NCI-H524 (cell line): ENCODE data around the gene RNASE12.
A peak's percentile ranks its signal among the peaks of the same experiment; 100 is the strongest.
"Not testable (repeated sequence)": the region's sequence is repeated elsewhere in the genome, so short reads cannot be mapped to it uniquely, and the experiment has no call there.

Experiments
- DNase-seq, 2 experiments: peaks; one replicate each; lab custom pipeline; 2025; lab: John Stamatoyannopoulos, UW

RNASE12 gene

GRCh38 chr14:20591235-20591634 lies at the start of gene RNASE12:
Gene RNASE12 (minus strand): TSS chr14:20591376. CDS start chr14:20590723, 653 bp downstream.
- no peak for DNase-seq

DNA sequence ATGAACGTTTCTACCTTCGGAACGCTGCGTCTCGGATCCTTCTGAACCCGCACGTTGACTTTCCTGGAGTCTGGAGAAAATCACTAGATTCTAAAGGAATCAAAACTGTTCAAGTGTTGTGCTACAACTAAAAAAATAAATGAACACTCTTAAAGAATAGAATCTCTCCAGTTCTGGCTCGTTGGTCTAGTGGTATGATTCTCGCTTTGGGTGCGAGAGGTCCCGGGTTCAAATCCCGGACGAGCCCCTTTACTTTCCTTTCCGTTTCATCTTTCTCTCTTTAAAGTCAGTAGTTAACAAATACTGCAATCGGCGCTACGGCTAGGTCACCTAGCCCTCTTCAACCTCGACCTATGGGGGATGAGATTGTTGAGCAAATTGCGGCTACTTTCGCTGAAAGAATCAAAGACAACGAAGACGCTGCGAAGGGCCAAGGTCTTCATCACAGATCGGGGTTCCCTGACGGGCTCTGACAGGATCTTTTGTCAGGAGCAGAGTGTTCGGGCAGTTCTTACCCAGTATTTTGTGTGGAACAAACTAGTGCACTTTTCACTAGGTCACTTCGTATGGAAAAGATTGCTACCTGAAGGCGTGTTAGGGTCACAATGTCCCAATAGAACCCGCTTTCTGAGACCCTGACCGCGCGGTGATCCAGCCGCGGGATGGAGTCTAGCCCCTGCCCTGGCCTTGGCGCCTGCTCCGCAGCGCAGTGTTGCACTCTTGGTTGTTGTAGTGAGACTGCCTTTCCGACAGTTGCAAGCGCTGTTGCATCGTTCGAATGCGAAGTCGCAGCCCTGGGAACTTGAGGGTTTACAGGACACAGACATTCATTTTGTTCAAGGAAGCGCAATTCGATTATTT lies 41.9 kb upstream of the RNASE12 start:
- DNase-seq = peak; percentile 79 to 94

- no peak for DNase-seq
Measured at GRCh38 chr14:20632448-20632830, 41.3 kb upstream of the RNASE12 start.

- peak; percentile 24 to 51 for DNase-seq
Measured at GRCh38 chr14:20631880-20632389, 40.8 kb upstream of the RNASE12 start.

GRCh38 chr14:20631023-20631879 lies 40.1 kb upstream of the RNASE12 start:
- peak; percentile 66 to 83 for DNase-seq

DNA sequence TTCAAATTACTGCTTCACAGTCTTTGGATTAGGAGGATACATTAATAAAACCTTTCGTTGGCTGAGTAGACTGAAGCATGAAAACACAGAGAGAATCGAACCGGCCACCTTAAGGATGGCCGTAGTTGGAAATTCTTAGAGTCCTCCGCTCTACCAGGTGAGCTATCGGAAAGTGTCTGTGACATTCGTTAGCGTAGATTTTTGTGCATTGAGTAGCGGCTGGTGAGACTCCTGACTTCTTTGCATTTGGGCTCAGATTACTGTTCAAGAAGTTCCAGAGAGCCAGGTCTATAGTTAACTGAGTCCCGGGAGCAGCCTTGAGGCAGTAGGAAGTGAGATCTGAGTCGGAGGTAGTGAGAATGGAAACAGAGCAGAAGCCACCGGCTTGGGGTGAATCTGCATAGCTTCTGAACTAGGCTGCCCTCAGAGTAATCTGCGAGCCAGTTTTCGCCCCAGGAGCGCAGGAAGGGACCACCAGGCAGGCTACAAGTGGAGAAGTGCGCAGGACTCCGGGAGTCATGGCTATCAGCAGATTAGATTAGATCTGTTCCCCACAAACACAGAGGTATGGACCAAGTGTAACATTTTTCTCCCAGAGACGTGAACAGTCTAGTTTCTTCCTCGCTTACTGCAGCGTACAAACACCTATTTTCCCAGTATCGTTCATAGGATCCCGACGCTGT lies 39.3 kb upstream of the RNASE12 start:
- peak; percentile 58 to 74 for DNase-seq

- DNase-seq = no peak
Measured at GRCh38 chr14:20628063-20628854, 37.1 kb upstream of the RNASE12 start.

- DNase-seq = no peak
Measured at GRCh38 chr14:20627346-20628027, 36.3 kb upstream of the RNASE12 start.

GRCh38 chr14:20626274-20626673 lies 35.1 kb upstream of the RNASE12 start:
- DNase-seq = no peak

DNA sequence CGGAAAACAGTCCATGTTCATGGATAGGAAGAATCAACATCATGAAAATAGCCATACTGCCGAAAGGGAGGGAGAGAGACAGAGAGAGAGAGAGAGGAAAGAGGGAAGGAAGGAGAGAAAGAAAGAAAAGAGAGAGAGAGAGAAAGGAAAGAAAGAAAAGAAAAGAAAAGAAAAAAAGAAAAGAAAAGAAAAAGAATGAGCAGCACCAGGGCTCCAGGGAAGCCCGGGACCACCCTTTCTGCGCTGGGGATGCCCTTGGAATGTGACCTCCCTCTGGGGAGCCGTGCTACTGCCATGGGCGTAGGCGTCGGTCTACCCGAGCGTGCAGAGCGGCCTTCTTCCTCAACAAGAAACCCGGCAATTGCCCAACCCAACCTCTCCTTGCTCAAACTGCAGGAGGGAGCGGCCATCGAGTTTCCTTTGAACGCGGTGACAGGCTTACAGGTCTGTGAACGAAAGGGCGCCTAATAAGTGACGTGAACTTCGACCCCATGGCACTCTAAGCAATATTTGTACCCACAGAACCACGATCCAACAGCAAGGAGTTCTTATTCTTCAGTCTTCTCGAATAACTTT lies 33.4 kb upstream of the RNASE12 start:
- DNase-seq = peak; percentile 42 to 75

- no peak for DNase-seq
Measured at GRCh38 chr14:20623798-20624197, 32.6 kb upstream of the RNASE12 start.

DNA sequence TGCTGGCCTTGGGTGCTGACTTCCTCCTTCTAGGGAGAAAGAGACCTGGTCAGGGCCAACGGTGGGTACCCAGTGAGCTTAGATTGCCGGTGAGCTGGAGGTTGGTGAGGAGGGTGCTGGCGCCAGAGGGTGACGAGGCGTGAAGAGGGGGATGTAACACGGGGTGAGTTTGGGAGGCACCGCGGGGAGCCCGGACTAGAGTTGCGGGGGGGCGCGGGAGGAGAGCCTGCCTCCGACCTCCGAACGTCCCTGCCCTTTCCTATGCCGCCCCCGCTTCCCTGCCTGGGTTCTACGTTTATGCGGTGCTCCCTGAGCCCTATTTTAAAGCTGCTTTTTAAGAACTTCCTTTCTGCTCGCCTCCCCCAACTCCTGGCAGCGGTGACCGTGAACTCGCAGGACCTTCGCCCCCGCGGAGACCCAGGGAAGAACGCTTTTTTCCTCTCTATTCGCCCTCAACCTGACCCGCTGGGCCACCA lies 31.7 kb upstream of the RNASE12 start:
- no peak for DNase-seq

DNA sequence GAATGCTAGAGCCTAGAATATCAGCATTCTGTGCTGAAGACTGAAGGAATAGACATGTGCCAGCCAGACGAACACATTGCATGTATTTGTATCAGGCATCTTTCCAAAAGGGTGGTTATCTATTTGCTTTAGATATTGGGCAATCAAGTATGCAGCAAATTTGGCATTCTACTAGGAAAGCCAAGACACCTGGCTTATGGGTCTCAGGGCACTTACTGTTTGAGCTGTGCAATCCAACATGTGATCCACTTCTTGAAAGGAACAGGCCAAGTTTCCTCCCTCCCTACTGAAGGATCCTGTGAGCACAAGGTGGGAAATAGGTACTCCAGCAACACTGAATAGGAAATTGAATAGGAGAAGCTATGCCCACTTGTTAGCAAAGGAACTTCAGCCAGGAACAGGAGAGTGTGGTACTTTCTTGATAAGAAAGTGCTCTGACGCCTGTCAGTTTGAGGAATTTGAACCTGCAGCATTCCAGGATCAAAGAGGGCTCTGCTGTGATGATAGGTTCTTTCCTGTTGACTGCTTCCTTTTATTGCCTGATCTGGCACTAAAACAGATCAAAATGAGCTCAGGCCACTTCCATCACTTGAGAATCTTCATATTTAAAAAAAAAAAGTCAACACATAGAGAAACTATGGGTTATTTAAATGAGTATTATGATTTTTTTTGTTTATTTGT lies 29.8 kb upstream of the RNASE12 start:
- DNase-seq = no peak

GRCh38 chr14:20619688-20620087 lies 28.5 kb upstream of the RNASE12 start:
- not testable (repeated sequence) for DNase-seq

- no peak for DNase-seq
Measured at GRCh38 chr14:20618271-20618749, 27.1 kb upstream of the RNASE12 start.

GRCh38 chr14:20617138-20618003 lies 26.2 kb upstream of the RNASE12 start:
- DNase-seq = no peak

DNA sequence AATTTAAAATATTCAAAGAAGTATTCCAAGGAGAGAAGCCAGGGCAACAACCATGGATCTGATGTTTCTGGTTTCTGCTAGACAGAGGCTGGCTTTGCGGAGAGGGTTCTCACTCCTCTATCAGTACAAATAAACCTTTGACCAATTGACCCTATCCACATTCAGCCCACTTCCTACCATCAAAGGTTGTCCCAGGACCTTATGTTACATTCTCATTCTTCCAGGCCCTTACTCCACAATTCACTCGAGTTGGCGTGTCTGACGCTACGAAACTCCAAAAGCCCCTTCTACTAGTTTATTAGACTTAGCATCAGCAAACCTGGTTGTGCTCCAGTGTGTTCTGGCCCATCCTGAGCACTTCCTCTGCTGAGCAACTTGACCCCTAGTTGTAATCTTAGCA lies 24.8 kb upstream of the RNASE12 start:
- no peak for DNase-seq
